Effector memory CD8-positive, alpha-beta T cell (primary cell): ENCODE results near the gene SCN11A.

Experiments used
- ATAC-seq: fragments of 150-1000 bp; cut with Tn5 transposase; replicated peaks from 2 replicates; pipeline ENCODE4 v1.10.0; 2021; ENCODE audit warnings: mild to moderate bottlenecking, moderate library complexity
- DNase-seq, 3 experiments: peaks; one replicate each; pipeline ENCODE4 v3.0.0; 2021
- H3K27ac Mint-ChIP-seq, 2 donors: one replicate each; pipeline ENCODE4 v1.8.0; 2022; ENCODE audit warnings: mild to moderate bottlenecking in 2 of 2, mixed read lengths in 2 of 2, moderate library complexity in 2 of 2
- H3K27me3 Mint-ChIP-seq, 2 donors: one replicate each; pipeline ENCODE4 v1.8.0; 2022; ENCODE audit warnings: mixed read lengths in 2 of 2
- H3K36me3 Mint-ChIP-seq: one replicate; pipeline ENCODE4 v1.8.0; 2022; ENCODE audit warnings: mild to moderate bottlenecking, moderate library complexity, mixed read lengths; ENCODE audit not compliant: insufficient read depth
- H3K4me1 Mint-ChIP-seq, 2 donors: one replicate each; pipeline ENCODE4 v1.8.0; 2022; ENCODE audit warnings: low read depth in 2 of 2, mixed read lengths in 2 of 2
- H3K4me3 Mint-ChIP-seq, 2 donors: one replicate each; pipeline ENCODE4 v1.8.0; 2022; ENCODE audit warnings: mild to moderate bottlenecking in 2 of 2, mixed read lengths in 2 of 2, moderate library complexity in 2 of 2
- H3K9me3 Mint-ChIP-seq, 2 donors: one replicate each; pipeline ENCODE4 v1.8.0; 2022; ENCODE audit warnings: mixed read lengths in 2 of 2
- total RNA-seq, 9 experiments: gene quantifications; one replicate each; lab custom pipeline; 2026; lab: John Stamatoyannopoulos, UW

SCN11A gene
- 0.20 to 2.5 (median 0.67) reads per million in 9 experiments for total RNA-seq

DNA sequence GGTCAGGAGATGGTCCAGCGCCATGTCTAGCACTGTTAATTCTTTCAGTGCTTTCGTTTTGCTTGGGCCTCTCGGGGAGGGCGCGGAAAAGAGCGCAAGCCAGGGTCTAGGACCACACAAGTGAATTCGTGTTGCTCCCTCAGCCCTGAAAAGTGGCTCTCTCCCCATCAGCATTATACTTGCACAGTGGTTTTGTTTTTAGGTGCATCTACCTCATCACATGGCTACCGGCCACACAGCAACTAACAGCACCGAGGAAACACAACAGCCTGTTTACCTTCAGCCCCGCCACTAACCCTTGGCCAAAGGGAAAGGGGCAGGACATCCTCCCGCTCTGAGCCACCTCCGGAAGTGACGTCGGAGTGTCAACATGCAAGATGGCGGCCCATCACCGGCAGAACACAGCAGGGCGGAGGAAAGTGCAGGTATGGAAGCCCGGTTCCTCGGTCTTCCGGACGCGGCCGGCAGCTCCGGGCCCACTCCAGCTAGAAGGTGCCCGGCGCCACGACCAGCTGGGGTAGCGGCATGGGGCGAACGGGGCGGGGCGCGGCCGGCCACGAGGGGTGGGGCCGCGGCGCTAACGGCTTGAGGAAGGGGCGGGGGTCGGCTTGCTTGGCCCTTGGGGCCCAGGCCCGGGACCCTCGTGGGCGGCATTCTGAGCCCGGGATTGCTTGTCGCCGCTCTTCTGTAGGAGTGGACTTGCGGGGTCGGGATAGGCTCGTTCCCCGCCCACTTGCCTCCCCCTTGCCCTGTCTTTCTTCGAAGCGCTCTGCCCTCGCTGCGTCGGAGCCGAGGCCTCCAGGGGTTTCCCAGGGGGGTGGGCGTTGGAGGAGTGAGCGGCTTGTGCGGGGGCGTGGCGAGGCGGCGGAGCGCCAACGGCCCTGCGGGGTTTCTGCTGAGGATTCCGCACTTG lies at the start of gene SCN11A, which contains the start of gene WDR48:
TSS of gene SCN11A (minus strand) at position 296 of the 913 bp plus-strand sequence. CDS start 101,582 bp downstream, outside the sequence.
TSS of gene WDR48 (plus strand) at position 368 of the 913 bp plus-strand sequence. CDS start at position 378, 10 bp downstream.
- H3K4me1 Mint-ChIP-seq: peaks cover 34 to 44% of the 10 kb centered on the region in 2 donors
- H3K9me3 Mint-ChIP-seq: no peaks in the 10 kb centered on the region
- peak within 1 kb of the TSS; percentile 89 to 97 for H3K4me3 Mint-ChIP-seq
- ATAC-seq (peak; percentile 88), DNase-seq (peak; percentile 90 to 95 (median 93))
- H3K27me3 Mint-ChIP-seq: no peaks in the 10 kb centered on the region
- peak within 1 kb of the TSS; percentile 100 for H3K27ac Mint-ChIP-seq
- H3K36me3 Mint-ChIP-seq: peaks cover 19% of the 10 kb centered on the region

DNA sequence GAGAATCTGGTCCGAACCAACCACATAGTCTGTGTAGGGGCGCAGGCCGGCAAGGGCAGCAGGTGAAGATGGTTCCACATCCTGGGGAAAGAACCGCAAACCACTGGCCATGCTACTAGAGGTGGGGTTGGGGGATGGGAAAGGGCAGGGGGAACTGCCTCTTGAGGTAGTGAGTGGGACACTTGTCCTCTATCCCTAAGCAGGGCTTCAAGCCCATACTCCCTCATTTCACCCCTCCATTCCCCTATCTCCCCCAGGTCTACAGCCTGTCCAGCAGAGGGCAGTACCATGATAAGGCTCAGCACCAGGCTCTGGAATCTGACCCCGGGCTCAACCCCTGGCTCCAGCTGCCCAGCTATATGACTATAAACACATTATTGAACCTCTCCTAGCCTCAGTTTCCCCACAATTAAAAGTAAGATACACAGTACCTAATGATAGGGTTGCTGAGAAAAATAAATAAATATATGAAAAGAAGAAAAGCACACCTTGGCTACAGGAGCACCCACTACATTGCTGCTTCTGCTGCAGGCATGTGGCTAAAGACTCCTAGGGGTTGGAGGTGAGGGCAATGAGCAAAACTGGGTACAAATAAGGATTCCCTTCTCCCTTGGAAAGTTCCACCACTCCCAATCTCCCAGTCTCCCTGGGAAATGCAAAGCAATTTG lies 49.4 kb upstream of the SCN11A start:
- peak overlapping the region in 1 of 2 donors; percentile 41 for H3K27ac Mint-ChIP-seq
- DNase-seq: peak; percentile 37 to 41 (median 38)
- H3K4me1 Mint-ChIP-seq: peaks cover 31 to 39% of the 10 kb centered on the region in 2 donors
- peaks cover 40% of the 10 kb centered on the region for H3K36me3 Mint-ChIP-seq
- no peaks in the 10 kb centered on the region for H3K9me3 Mint-ChIP-seq
- no peaks in the 10 kb centered on the region for H3K27me3 Mint-ChIP-seq
- no peak overlapping the region for H3K4me3 Mint-ChIP-seq
- peak; percentile 78 for ATAC-seq

DNA sequence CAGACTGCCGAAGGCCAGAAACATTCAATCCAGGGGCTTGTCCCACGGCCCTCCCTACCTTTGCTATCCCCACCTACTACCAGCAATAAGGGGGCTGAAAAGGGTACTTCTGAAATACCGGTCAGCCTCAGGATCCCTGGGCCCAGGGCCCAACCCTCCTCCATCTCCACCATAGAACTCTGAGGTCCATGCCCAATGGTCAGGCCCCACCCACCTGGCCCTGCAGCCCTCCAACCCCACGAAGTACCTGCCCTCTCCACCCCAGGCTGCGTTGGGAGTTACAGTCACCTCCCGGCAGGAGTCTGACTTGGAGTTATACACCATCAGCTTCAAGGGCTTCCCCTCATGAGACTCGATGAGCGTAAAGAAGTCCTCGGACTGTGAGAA lies 48.7 kb upstream of the SCN11A start:
- Mint-ChIP-seq H3K27me3 (no peaks in the 10 kb centered on the region), H3K27ac (peak overlapping the region in 1 of 2 donors; percentile 41), H3K4me1 (peaks cover 25 to 32% of the 10 kb centered on the region in 2 donors), H3K9me3 (no peaks in the 10 kb centered on the region), H3K36me3 (peaks cover 47% of the 10 kb centered on the region), H3K4me3 (no peak overlapping the region)
- ATAC-seq: no peak
- DNase-seq: no peak

DNA sequence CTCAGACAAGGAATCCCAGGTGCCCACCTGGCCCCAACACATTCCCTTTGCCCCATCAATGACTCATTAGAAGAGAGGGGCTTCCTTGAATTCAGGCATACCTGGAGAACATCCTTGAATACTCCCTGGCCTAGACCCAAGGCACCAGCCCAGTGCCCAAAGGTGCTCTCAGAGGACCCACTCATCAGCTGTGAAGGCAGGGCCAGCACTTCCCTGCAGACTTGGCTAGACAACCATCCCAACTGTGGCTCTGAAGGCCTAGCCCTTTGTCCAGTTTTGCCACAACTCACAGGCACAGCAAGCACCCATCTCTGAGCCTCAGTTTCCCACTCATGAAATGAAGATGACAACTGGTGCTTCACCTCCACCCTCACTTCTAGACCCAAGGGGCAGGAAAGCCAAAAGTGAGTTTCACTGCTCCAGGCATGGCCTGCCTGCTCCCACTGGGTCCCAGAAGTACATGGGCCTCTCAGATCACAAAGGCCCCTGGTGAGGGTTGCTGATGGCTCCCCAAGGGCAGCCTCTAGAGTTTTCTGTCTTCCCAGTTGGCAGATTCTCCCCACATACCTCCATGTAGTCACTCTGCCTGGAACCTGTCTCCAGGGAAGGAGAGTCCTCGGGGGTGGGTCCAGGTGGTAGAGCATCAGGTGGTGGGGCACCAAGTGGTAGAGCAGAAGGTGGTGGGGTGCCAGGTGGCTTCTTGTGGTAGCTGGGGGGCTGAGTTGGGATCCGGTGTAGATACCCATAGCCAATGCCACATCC lies 48.2 kb upstream of the SCN11A start:
- Mint-ChIP-seq H3K4me3 (no peak overlapping the region), H3K27me3 (no peaks in the 10 kb centered on the region), H3K27ac (peak overlapping the region in 1 of 2 donors; percentile 74)

DNA sequence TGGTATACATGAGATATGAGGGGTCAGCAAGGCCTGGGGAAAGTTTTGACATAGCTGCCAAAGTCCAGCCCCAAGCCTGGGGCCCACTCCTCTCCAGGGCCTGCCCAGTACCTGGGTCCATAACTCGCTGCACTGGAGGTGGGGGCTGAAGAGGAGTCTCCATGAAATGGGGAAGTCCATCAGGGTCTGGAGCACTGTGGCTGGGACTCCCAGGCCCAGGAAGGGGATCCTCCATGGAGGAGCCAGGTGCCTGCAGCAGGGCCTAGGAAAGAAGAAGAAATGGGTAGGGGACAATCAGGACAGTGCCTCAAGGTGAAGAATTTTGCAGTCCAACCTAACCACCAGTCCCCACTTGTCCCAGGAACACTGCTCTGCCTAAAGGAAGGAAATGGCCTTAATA lies 47.5 kb upstream of the SCN11A start:
- no peaks in the 10 kb centered on the region for H3K27me3 Mint-ChIP-seq
- DNase-seq: no peak
- H3K27ac Mint-ChIP-seq: peak overlapping the region in 1 of 2 donors; percentile 74
- H3K36me3 Mint-ChIP-seq: peaks cover 58% of the 10 kb centered on the region
- ATAC-seq: no peak
- no peak overlapping the region for H3K4me3 Mint-ChIP-seq
- no peaks in the 10 kb centered on the region for H3K9me3 Mint-ChIP-seq
- peaks cover 18 to 25% of the 10 kb centered on the region in 2 donors for H3K4me1 Mint-ChIP-seq

More for the DNA sequence above, 48.2 kb upstream of the SCN11A start:
- no peaks in the 10 kb centered on the region for H3K9me3 Mint-ChIP-seq
- ATAC-seq: no peak
- H3K36me3 Mint-ChIP-seq: peaks cover 51% of the 10 kb centered on the region
- peaks cover 20 to 28% of the 10 kb centered on the region in 2 donors for H3K4me1 Mint-ChIP-seq
- no peak for DNase-seq

DNA sequence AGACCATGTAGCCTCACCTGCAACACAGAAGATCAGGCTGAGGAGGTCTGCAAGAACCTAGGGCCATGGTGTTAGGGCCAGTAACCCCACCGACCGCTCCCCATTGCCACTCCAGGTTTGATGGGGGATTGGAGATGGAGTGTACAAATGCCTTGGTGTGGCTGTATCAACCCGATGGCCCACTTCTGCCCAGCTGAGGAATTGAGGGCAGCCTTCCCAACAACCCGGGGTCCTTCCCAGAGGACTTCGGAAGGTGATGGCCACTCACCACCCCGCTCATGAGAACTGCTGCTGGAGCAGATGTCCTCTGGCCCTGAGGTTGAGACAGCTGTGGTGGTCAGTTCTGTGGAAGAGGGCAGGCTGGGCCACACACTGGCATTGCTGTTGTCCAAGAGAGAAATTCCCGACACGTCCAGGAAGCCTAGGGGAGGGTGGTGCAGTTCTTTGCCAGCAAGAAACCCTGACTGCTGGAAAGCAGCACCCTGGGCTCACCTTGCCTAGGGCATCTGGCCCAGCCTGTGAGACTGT lies 46.8 kb upstream of the SCN11A start:
- no peak for DNase-seq
- no peaks in the 10 kb centered on the region for H3K27me3 Mint-ChIP-seq
- peaks cover 64% of the 10 kb centered on the region for H3K36me3 Mint-ChIP-seq
- no peak overlapping the region for H3K4me3 Mint-ChIP-seq
- ATAC-seq: no peak
- H3K9me3 Mint-ChIP-seq: no peaks in the 10 kb centered on the region
- H3K4me1 Mint-ChIP-seq: peaks cover 14 to 22% of the 10 kb centered on the region in 2 donors
- H3K27ac Mint-ChIP-seq: peak overlapping the region in 1 of 2 donors; percentile 74

DNA sequence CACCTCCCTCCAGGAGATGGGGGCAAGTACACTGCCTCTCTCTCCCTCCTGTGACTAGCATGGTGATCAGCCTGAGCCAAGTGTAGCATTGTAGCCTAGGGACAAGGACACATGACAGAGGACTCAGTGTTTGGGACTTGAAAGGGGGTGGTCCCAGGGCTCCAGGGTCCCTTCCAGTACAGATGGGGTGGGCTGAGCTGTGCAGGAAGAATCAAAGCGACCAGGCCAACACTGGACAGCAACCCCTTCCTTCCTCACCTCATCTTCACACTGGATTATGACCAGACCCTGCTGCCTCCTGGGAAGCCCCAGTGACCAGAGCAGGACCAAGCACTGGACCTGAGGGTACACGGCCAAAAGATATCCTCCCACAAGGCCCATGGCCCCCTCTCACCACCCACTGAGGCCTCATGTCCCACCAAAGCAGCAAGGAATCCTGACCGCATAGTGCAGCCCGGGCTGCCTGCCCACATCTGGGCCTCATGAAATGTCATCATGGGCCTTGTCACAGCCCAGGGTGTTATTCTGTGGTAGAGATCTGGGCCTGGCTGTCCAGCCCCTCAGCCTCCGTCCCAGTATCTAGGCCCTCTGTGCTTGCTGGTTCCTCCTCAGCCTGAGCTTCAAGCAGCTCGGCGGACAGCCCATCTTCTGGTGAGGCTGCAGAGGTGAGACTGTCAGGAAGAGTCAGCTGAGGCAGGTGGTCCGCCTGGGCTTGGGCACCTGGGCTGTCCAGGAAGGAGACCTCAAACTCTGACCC lies 46.1 kb upstream of the SCN11A start:
- no peak for ATAC-seq
- no peaks in the 10 kb centered on the region for H3K27me3 Mint-ChIP-seq
- no peaks in the 10 kb centered on the region for H3K9me3 Mint-ChIP-seq
- DNase-seq: no peak
- H3K4me3 Mint-ChIP-seq: no peak overlapping the region
- peaks cover 11 to 18% of the 10 kb centered on the region in 2 donors for H3K4me1 Mint-ChIP-seq
- H3K27ac Mint-ChIP-seq: peak overlapping the region in 1 of 2 donors; percentile 17
- H3K36me3 Mint-ChIP-seq: peaks cover 68% of the 10 kb centered on the region

DNA sequence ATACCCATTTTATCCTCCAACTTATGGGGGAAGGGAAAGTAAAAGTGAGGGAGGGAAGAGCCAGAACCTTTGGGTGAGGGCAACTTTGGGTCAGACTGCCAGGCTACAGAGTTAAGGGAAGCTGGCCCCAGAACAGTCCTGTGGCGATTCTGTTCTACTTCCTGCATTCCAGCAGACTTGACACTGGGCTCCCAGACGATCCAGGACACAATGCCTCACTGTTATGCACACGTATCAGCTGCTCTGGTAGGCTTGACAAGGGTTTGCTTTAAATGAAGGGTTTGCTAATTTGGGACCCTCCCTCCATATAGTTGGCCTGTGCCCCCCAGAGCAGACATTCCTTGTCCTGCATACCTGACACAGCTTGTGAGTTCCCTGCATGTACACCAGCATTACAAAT lies 45.0 kb upstream of the SCN11A start:
- no peak overlapping the region for H3K27ac Mint-ChIP-seq
- DNase-seq (no peak), ATAC-seq (no peak)
- peaks cover 4 to 9% of the 10 kb centered on the region in 2 donors for H3K4me1 Mint-ChIP-seq
- no peaks in the 10 kb centered on the region for H3K9me3 Mint-ChIP-seq
- H3K4me3 Mint-ChIP-seq: no peak overlapping the region
- peaks cover 77% of the 10 kb centered on the region for H3K36me3 Mint-ChIP-seq
- H3K27me3 Mint-ChIP-seq: no peaks in the 10 kb centered on the region

DNA sequence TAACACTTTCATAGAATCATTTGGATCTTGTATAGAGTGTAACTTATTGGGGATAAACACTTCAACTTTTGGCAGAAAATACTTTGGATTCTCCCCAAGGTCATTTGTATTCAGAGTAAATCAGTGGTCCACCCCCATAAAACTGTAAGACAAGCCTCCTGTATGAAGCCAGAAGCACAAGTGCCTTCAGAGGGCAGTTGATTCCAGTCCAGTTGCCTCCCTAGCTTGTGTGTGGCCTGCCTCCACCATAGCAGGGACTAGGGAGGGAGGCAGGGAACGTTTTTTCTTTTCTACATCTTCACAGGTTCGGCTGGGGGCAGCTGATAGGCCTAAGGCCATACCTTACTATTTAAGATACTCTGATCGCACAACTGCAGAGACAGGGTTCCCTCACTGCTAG lies 44.0 kb upstream of the SCN11A start:
- Mint-ChIP-seq H3K4me1 (peaks cover 0 to under 1% of the 10 kb centered on the region in 2 donors), H3K27ac (no peak overlapping the region), H3K4me3 (no peak overlapping the region), H3K9me3 (no peaks in the 10 kb centered on the region), H3K36me3 (peaks cover 87% of the 10 kb centered on the region), H3K27me3 (no peaks in the 10 kb centered on the region)
- no peak for ATAC-seq
- no peak for DNase-seq

DNA sequence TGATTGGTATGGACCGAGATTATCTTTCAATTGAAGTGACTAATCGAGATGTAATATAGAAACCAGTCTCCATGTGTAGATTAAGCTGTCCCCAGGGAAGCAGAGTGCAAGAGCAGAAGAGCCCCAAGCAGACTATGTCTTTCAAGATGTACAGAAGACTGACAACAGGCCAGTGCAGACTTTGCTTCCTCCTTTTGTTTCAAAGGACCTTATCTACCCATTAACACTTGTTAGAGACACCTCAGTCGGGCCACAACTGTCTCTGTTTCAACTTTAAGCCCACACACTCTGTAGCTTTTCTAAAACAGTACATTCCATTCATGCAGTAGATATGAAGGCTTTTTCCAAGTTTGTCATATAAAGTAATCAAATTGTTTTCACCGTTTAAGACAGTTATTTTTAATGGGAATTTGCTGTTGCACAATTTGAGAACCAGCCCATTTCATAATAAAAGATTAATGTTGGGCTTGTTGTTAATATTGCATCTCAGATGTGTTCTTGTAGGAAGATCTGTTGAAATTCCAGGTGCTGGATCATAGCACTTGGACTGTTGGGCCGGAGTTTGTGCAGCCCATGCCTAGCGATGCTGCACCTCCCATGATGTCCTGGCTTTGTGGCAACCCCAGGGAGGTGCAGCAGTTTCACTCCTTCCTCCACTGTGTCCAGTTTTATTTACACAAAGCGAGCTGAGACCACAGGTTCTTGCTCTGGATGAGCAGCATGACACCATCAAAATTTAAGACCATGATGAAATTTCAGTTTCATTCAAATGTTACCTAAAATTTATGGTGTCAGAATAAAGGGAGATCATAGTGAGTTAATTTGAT lies 43.3 kb upstream of the SCN11A start:
- Mint-ChIP-seq H3K4me1 (no peaks in the 10 kb centered on the region), H3K36me3 (peaks cover 89% of the 10 kb centered on the region), H3K9me3 (no peaks in the 10 kb centered on the region), H3K4me3 (no peak overlapping the region), H3K27ac (no peak overlapping the region), H3K27me3 (no peaks in the 10 kb centered on the region)
- ATAC-seq: no peak
- DNase-seq: no peak

DNA sequence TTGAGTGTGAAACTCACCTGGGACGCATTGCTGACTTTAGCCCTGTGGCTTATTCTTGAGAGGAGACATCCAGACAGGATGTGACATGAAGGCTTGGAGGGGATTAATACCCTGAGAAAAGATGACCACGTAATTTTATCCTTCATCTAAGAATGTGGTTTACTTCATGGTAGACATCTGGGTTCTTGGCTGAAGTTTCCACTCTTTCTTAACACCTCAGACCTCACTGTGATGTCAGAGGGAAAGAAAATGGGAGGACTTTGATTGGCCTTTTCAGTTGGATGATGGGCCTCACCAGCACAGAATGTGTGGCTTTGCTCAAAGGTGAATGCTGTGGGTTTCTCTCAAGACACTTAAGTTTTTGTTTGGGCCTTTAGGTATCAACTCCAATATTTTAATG lies 39.2 kb upstream of the SCN11A start:
- Mint-ChIP-seq H3K4me1 (no peaks in the 10 kb centered on the region), H3K27ac (peak overlapping the region; percentile 32 to 35)

DNA sequence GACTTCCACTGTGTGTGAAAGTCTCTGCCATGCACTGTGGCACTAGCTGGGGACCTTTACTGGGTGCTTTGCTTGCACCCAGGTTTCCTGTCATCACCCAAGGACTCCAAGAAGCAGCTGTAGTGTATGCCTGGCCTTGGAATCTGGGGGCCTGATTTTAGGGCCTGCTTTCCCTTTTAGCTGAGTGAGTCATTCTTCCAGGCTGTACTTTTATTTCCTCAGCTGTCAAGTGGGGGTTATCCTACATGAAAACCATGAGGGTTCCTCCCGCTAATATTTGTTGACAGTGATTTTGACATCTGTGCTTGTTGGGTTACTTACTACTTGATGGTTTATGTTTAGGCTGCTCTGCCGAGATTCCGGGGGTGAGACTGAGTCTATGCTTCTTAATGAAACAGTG lies 37.1 kb upstream of the SCN11A start:
- no peaks in the 10 kb centered on the region for H3K4me1 Mint-ChIP-seq
- no peak for DNase-seq
- H3K4me3 Mint-ChIP-seq: no peak overlapping the region
- H3K27me3 Mint-ChIP-seq: no peaks in the 10 kb centered on the region
- ATAC-seq: no peak
- peak overlapping the region in 1 of 2 donors; percentile 46 for H3K27ac Mint-ChIP-seq
- H3K36me3 Mint-ChIP-seq: peaks cover 84% of the 10 kb centered on the region
- H3K9me3 Mint-ChIP-seq: no peaks in the 10 kb centered on the region

More for the DNA sequence above, 39.2 kb upstream of the SCN11A start:
- H3K9me3 Mint-ChIP-seq: no peaks in the 10 kb centered on the region
- DNase-seq: no peak
- ATAC-seq: peak; percentile 42
- peaks cover 86% of the 10 kb centered on the region for H3K36me3 Mint-ChIP-seq
- no peaks in the 10 kb centered on the region for H3K27me3 Mint-ChIP-seq
- H3K4me3 Mint-ChIP-seq: no peak overlapping the region
